HuH-7.5 (cell line): Measurements from ENCODE around the gene MFAP4.

Experiments
- DNase-seq: peaks from one replicate; pipeline ENCODE4 v3.0.0; 2011; ENCODE audit warnings: low spot score

MFAP4 gene

GRCh38 chr17:19385521-19385983 lies 1.4 kb downstream of the MFAP4 start:
- no peak for DNase-seq

GRCh38 chr17:19384723-19385391 lies 2.1 kb downstream of the MFAP4 start:
- no peak for DNase-seq

- no peak for DNase-seq
These were observed 3.1 kb downstream of the MFAP4 start for GRCh38 chr17:19383681-19384470.

GRCh38 chr17:19382531-19383444 lies 4.2 kb downstream of the MFAP4 start:
- DNase-seq = no peak

GRCh38 chr17:19381741-19382444 lies 5.1 kb downstream of the MFAP4 start:
- no peak for DNase-seq

- DNase-seq = no peak
These were observed 5.6 kb downstream of the MFAP4 start for GRCh38 chr17:19381361-19381740.

- no peak for DNase-seq
These were observed 6.3 kb downstream of the MFAP4 start for GRCh38 chr17:19380481-19381301.

GRCh38 chr17:19379361-19380065 lies 7.5 kb downstream of the MFAP4 start:
- DNase-seq = no peak

GRCh38 chr17:19378416-19379360 lies 8.3 kb downstream of the MFAP4 start, which contains the start of gene MAPK7:
MAPK7 (plus strand) TSS chr17:19378498; CDS start chr17:19378901, 403 bp downstream.
- DNase-seq = no peak

- peak; percentile 99 for DNase-seq
These were observed 9.2 kb downstream of the MFAP4 start for GRCh38 chr17:19377602-19378415.

GRCh38 chr17:19376811-19377210 lies 10.2 kb downstream of the MFAP4 start:
- DNase-seq = no peak

GRCh38 chr17:19375732-19376131 lies 11.3 kb downstream of the MFAP4 start:
- no peak for DNase-seq

GRCh38 chr17:19374136-19374535 lies 12.9 kb downstream of the MFAP4 start:
- DNase-seq = no peak

- no peak for DNase-seq
These were observed 14.0 kb downstream of the MFAP4 start for GRCh38 chr17:19372866-19373504.

GRCh38 chr17:19372439-19372838 lies 14.6 kb downstream of the MFAP4 start:
- no peak for DNase-seq

- no peak for DNase-seq
These were observed 15.0 kb downstream of the MFAP4 start for GRCh38 chr17:19372011-19372370.

- no peak for DNase-seq
These were observed 15.6 kb downstream of the MFAP4 start for GRCh38 chr17:19371259-19372010.
